ENCODE results near the gene C19orf25.

Gene C19orf25

GRCh38 chr19:1467490-1468273 is 11.3 kb downstream of the C19orf25 start:
- DNase-seq, result no peak

- DNase-seq, result no peak
Measured at GRCh38 chr19:1467215-1467489, 11.9 kb downstream of the C19orf25 start.

- DNase-seq, result no peak
Measured at GRCh38 chr19:1466461-1467214, 12.4 kb downstream of the C19orf25 start.

GRCh38 chr19:1466018-1466460 is 13.0 kb downstream of the C19orf25 start:
- no peak for DNase-seq

- peak in 10 of 58 donors; percentile 12 to 50 (median 35) for DNase-seq
Measured at GRCh38 chr19:1465191-1466016, 13.6 kb downstream of the C19orf25 start.

- DNase-seq, result no peak
Measured at GRCh38 chr19:1461862-1462261, 17.2 kb downstream of the C19orf25 start.

- DNase-seq, result no peak
Measured at GRCh38 chr19:1460033-1460995, 18.7 kb downstream of the C19orf25 start.

- DNase-seq, result no peak
Measured at GRCh38 chr19:1459479-1459878, 19.5 kb downstream of the C19orf25 start.

- DNase-seq, result no peak
Measured at GRCh38 chr19:1457892-1458291, 21.1 kb downstream of the C19orf25 start.

- DNase-seq, result no peak
Measured at GRCh38 chr19:1457031-1457739, 21.8 kb downstream of the C19orf25 start.

- DNase-seq, result no peak
Measured at GRCh38 chr19:1456121-1456900, 22.7 kb downstream of the C19orf25 start.

GRCh38 chr19:1455336-1456120 is 23.5 kb downstream of the C19orf25 start:
- peak in 14 of 58 donors; percentile 8 to 73 (median 28) for DNase-seq

GRCh38 chr19:1455002-1455335 is 24.0 kb downstream of the C19orf25 start:
- no peak for DNase-seq

- peak; percentile 37 to 98 (median 93) for DNase-seq
Measured at GRCh38 chr19:1453525-1454364, 25.3 kb downstream of the C19orf25 start.

- peak in 2 of 58 donors; percentile 24 to 54 for DNase-seq
Measured at GRCh38 chr19:1452802-1453524, 26.1 kb downstream of the C19orf25 start.

- peak in 57 of 58 donors; percentile 13 to 90 (median 71) for DNase-seq
Measured at GRCh38 chr19:1451916-1452801, 26.9 kb downstream of the C19orf25 start.

All from anterior cingulate cortex (tissue), 58 donors.